ENCODE measurements around the gene ESPL1. TPM values are rescaled to one million over a fixed set of nuclear protein-coding genes. Genes with fewer than 3 reads are reported as not detected.

The ESPL1 gene
- total and polyA plus RNA-seq, 2 of the 8 experiments (the other 6 are each of a cell fraction or from before 2014, with no cell fraction given): 31.8 to 52.7 TPM

DNA sequence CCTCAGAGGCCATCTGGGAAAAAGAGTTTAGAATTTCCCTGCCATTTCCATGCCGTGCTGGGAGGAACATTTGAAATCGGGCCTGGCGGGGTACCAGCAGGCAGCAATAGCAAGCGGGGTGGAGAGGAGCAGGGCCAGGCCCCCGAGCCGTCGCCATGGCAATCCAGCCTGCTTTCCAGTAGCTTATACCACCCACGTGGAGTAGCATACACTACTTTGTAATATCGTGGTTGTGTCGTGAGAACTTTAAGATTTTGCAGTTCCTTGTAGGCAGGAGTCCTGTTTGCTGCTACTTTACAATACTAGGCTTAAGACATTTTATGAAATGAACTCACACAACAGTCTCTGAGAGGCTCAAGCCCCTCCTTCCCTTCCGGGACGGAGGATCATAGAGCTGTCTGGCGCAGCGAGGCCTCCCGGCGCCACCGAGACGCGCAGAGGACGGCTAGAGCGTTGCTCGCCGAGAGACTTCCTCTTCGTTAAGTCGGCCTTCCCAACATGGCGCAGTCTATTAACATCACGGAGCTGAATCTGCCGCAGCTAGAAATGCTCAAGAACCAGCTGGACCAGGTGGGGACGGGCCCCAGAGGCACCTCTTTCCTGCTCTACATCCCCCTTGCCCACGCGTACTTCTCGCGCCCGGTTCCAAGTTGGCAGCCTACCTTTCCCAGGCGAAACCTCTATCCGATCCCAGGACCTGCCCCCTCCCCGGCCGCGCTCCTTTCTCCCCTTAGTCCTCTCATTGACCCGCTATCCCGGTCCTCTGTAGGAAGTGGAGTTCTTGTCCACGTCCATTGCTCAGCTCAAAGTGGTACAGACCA lies 27.2 kb downstream of the ESPL1 start, which contains the start of gene PFDN5:
Gene PFDN5, plus strand, starts transcription at position 473 of the 821 bp plus-strand sequence. Its CDS starts 26 bp downstream, at position 499.
- peak within 1 kb of the TSS; percentile 87 for H3K56ac ChIP-seq (replicated peaks; ENCODE audit: insufficient read length, low read depth, low read length)
- WGBS, 2 experiments (ENCODE audit: extremely low coverage in 1 of 2, insufficient coverage in 1 of 2, insufficient read length in 1 of 2, insufficient replicate concordance in 2 of 2, low coverage in 1 of 2, low lambda C conversion rate in 2 of 2, missing lambda C conversion rate in 1 of 2): 5% methylated on average over 37 of the region's 42 CpGs; no CpG with 5 or more reads in 1 of the 2 experiments
- H3K27ac ChIP-seq (ENCODE audit: low read depth, low read length): peak within 1 kb of the TSS; percentile 70
- no peak within 1 kb of the TSS for H3K14ac ChIP-seq (ENCODE audit: insufficient read length)
- no peak within 1 kb of the TSS for H3K23ac ChIP-seq (ENCODE audit: insufficient read length)
- H3K36me3 ChIP-seq (ENCODE audit: control insufficient read depth in 2 of 4, insufficient read depth in 4 of 4, low read length in 3 of 4): peaks cover 8 to 24% (median 21%) of the 10 kb centered on the region in 4 experiments
- peak within 1 kb of the TSS; percentile 87 for H3K4ac ChIP-seq (replicated peaks; ENCODE audit: insufficient read length, low read depth, low read length)
- H2AFZ ChIP-seq (ENCODE audit: low read length): peak within 1 kb of the TSS; percentile 99
- H2BK12ac ChIP-seq (ENCODE audit: low read depth, low read length): no peak within 1 kb of the TSS
- peak within 1 kb of the TSS; percentile 70 to 100 (median 100) for H3K4me3 ChIP-seq (ENCODE audit: extremely low read depth in 1 of 4, insufficient read depth in 2 of 4, low read depth in 3 of 4, low read length in 4 of 4)
- peak within 1 kb of the TSS; percentile 68 for H2BK5ac ChIP-seq (ENCODE audit: low read depth, low read length)
- H2AK5ac ChIP-seq (ENCODE audit: low read depth, low read length): 0 out of 2 replicates have a peak within 1 kb of the TSS, but pooled peaks have one; percentile 15
- H3K4me2 ChIP-seq (ENCODE audit: insufficient read depth in 1 of 2, low read depth in 2 of 2, low read length in 2 of 2): peak within 1 kb of the TSS; percentile 93 to 95
- CTCF ChIA-PET (ENCODE audit: partially characterized antibody): interaction anchor here (0.6 to 28.3 kb wide), 14 partner anchors 9 to 690 kb away, joined by 3 to 573 read pairs (median 5); partner anchors contain the start of genes AAAS, HOXC10 and ITGB7
- peaks cover 5 to 19% of the 10 kb centered on the region in 2 experiments; a peak in 3 of 4 replicates for H3K79me2 ChIP-seq (ENCODE audit: control insufficient read depth in 1 of 2, insufficient read depth in 2 of 2, low read length in 2 of 2)
- H2BK120ac ChIP-seq (replicated peaks; ENCODE audit: low read depth, low read length): peak within 1 kb of the TSS; percentile 92
- peak within 1 kb of the TSS; percentile 90 to 95 (median 92) for H3K9ac ChIP-seq (replicated peaks in 1 of 4; ENCODE audit: extremely low read depth in 1 of 4, low read depth in 3 of 4, low read length in 3 of 4)
- no peak within 1 kb of the TSS for H2BK20ac ChIP-seq (ENCODE audit: low read length)
- 0 out of 2 replicates have a peak within 1 kb of the TSS, but pooled peaks have one; percentile 72 for H2BK15ac ChIP-seq (ENCODE audit: low read length)
- peaks cover 0 to 4% (median 2%) of the 10 kb centered on the region in 4 experiments; a peak in 5 of 7 replicates for H3K4me1 ChIP-seq (replicated peaks in 1 of 4; ENCODE audit: control insufficient read depth in 3 of 4, insufficient read depth in 4 of 4, low read length in 3 of 4)
- POLR2A ChIA-PET (ENCODE audit: partially characterized antibody): interaction anchor here (0.7 to 6.7 kb wide), 23 partner anchors 8 to 216 kb away, joined by 3 to 76 read pairs (median 5); partner anchors contain the start of genes AAAS, ESPL1, SPRYD3 and TARBP2
- H3K79me1 ChIP-seq (ENCODE audit: low read depth, low read length): 0 out of 2 replicates have a peak, but pooled peaks cover under 1% of the 10 kb centered on the region
- peak within 1 kb of the TSS; percentile 94 for H4K91ac ChIP-seq (replicated peaks; ENCODE audit: insufficient read length, low read length)
- peak within 1 kb of the TSS; percentile 94; the same call in 1 of the 2 replicates for H4K8ac ChIP-seq (ENCODE audit: extremely low read depth, insufficient read depth, low read length)
- peak within 1 kb of the TSS; percentile 52; the same call in 1 of the 2 replicates for H3K18ac ChIP-seq (ENCODE audit: extremely low read depth, low read length)
- DNase-seq (ENCODE audit: low read depth in 1 of 2, low spot score in 2 of 2) (peak; percentile 61 to 86), FAIRE-seq (peak; percentile 73)
- H3K23me2 ChIP-seq (ENCODE audit: low read depth, low read length): peaks cover 10% of the 10 kb centered on the region
- H4K20me1 ChIP-seq (replicated peaks in 1 of 2; ENCODE audit: control insufficient read depth in 1 of 2, insufficient read depth in 2 of 2, low read length in 2 of 2): no peaks in the 10 kb centered on the region
- peak within 1 kb of the TSS; percentile 85 for H4K5ac ChIP-seq (ENCODE audit: insufficient read length, low read depth, low read length)
- no peaks in the 10 kb centered on the region for H3K9me3 ChIP-seq (ENCODE audit: insufficient read depth in 2 of 2, low read depth in 1 of 2, low read length in 1 of 2)
- no peaks in the 10 kb centered on the region for H3K27me3 ChIP-seq (replicated peaks in 1 of 4; ENCODE audit: control insufficient read depth in 3 of 4, extremely low read depth in 1 of 4, insufficient read depth in 3 of 4, low read length in 3 of 4)
- TF ChIP-seq SAP30 (IDR thresholded peaks at IDR 0.05; ENCODE audit: insufficient read depth, insufficient replicate concordance, low read length) (peak; percentile 81), TAF1 (IDR thresholded peaks at IDR 0.05; ENCODE audit: low read depth, low read length) (peak; percentile 95), TEAD4 (IDR thresholded peaks at IDR 0.05; ENCODE audit: low read depth, low read length) (no peak), RFX5 (IDR thresholded peaks at IDR 0.05; ENCODE audit: borderline replicate concordance, low read depth, low read length) (no peak), MAX (IDR thresholded peaks at IDR 0.05) (peak; percentile 70), SIX5 (IDR thresholded peaks at IDR 0.05; ENCODE audit: low read depth, low read length) (no peak), BACH1 (IDR thresholded peaks at IDR 0.05; ENCODE audit: low read length) (no peak), CBX8 (IDR thresholded peaks at IDR 0.05; ENCODE audit: borderline replicate concordance, low read depth, low read length) (no peak), KDM1A (IDR thresholded peaks at IDR 0.05; ENCODE audit: borderline replicate concordance, low read length) (no peak), MAFK (IDR thresholded peaks at IDR 0.05; ENCODE audit: low read depth, low read length) (no peak), GABPA (IDR thresholded peaks at IDR 0.05; ENCODE audit: borderline replicate concordance, insufficient read depth, low read length) (peak; percentile 59; the same call in 1 of the 2 replicates)
